ENCODE measurements around the gene CDH12. TPM values are rescaled to one million over a fixed set of nuclear protein-coding genes. Genes with fewer than 3 reads are reported as not detected.

The CDH12 gene
- total RNA-seq, 1 donor from 2014 or later, result 0.26 TPM

GRCh38 chr5:21931116-21931515, 922.0 kb downstream of the CDH12 start:
- TF ChIP-seq, protein P1, sequence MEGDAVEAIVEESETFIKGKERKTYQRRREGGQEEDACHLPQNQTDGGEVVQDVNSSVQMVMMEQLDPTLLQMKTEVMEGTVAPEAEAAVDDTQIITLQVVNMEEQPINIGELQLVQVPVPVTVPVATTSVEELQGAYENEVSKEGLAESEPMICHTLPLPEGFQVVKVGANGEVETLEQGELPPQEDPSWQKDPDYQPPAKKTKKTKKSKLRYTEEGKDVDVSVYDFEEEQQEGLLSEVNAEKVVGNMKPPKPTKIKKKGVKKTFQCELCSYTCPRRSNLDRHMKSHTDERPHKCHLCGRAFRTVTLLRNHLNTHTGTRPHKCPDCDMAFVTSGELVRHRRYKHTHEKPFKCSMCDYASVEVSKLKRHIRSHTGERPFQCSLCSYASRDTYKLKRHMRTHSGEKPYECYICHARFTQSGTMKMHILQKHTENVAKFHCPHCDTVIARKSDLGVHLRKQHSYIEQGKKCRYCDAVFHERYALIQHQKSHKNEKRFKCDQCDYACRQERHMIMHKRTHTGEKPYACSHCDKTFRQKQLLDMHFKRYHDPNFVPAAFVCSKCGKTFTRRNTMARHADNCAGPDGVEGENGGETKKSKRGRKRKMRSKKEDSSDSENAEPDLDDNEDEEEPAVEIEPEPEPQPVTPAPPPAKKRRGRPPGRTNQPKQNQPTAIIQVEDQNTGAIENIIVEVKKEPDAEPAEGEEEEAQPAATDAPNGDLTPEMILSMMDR (IDR thresholded peaks at IDR 0.05; ENCODE audit: unreplicated experiment), result no peak
- H3K27ac Mint-ChIP-seq (ENCODE audit: unreplicated experiment), result no peak overlapping the region
- DNase-seq (ENCODE audit: low spot score), result no peak
- no peaks in the 10 kb centered on the region for H3K27me3 Mint-ChIP-seq (ENCODE audit: unreplicated experiment)
- H3K9me3 Mint-ChIP-seq (ENCODE audit: unreplicated experiment), result no peaks in the 10 kb centered on the region
- H3K4me1 Mint-ChIP-seq (ENCODE audit: unreplicated experiment), result peaks cover 3% of the 10 kb centered on the region
- no peaks in the 10 kb centered on the region for H3K36me3 Mint-ChIP-seq (ENCODE audit: low read depth, unreplicated experiment)
- no peak overlapping the region for H3K4me3 Mint-ChIP-seq (ENCODE audit: unreplicated experiment)

DNA sequence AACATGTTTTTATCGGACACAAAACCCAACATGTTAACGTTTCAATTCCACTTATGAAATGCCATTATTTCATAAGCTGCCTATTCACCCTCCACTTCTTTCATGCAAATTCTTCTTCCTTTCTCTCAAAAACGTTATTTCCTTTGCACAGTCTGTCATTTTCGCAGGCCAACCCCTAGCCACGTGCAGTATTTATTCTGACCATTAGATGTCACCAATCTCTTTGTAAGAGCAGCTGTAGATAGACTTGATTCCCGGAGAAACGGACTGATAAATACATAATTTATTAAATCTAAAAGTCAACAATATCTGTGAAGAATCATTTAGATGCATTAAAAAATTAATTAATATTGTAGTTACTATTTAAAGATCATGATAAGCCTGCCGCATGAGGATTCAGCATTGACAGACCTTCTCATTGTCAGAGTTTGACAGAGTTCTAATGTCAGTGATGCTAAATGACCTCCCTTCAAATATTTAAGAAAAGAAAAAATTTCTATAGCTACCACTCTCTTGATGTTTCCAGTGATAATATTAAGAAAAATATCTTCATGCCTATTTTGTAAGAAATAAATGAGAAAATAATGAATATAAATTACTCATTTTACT, 933.6 kb downstream of the CDH12 start:
- H3K4me1 Mint-ChIP-seq (ENCODE audit: unreplicated experiment), result peaks cover 18% of the 10 kb centered on the region
- H3K9me3 Mint-ChIP-seq (ENCODE audit: unreplicated experiment), result no peaks in the 10 kb centered on the region
- peak; percentile 47 for DNase-seq (ENCODE audit: low spot score)
- TF ChIP-seq, protein P1 (IDR thresholded peaks at IDR 0.05; ENCODE audit: unreplicated experiment), result peak; percentile 61
- H3K27me3 Mint-ChIP-seq (ENCODE audit: unreplicated experiment), result no peaks in the 10 kb centered on the region
- H3K27ac Mint-ChIP-seq (ENCODE audit: unreplicated experiment), result no peak overlapping the region
- H3K4me3 Mint-ChIP-seq (ENCODE audit: unreplicated experiment), result no peak overlapping the region
- no peaks in the 10 kb centered on the region for H3K36me3 Mint-ChIP-seq (ENCODE audit: low read depth, unreplicated experiment)

GRCh38 chr5:21918451-21918850, 934.7 kb downstream of the CDH12 start:
- no peak overlapping the region for H3K27ac Mint-ChIP-seq (ENCODE audit: unreplicated experiment)

DNA sequence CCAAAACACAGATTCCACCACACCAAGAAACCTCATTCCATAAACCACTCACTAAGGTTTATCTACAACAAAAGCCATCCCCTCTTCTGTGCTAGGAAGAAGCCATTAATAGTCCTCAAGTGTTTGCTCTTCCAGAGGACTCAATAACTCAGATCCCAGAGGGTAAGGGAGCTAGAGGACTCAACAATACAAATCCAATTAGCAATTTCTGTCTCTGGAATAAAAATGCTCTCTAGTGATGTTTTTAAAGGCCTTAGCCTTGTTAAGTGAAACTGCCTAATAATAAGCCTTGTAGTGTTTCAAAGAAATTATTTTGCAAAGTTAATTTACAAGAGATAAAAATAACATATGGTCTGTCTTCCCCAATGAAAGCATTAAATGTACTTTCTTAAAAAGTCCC, 942.4 kb downstream of the CDH12 start:
- no peaks in the 10 kb centered on the region for H3K36me3 Mint-ChIP-seq (ENCODE audit: low read depth, unreplicated experiment)
- TF ChIP-seq, protein P1 (IDR thresholded peaks at IDR 0.05; ENCODE audit: unreplicated experiment), result no peak
- H3K4me1 Mint-ChIP-seq (ENCODE audit: unreplicated experiment), result peaks cover 11% of the 10 kb centered on the region
- H3K27ac Mint-ChIP-seq (ENCODE audit: unreplicated experiment), result no peak overlapping the region
- H3K9me3 Mint-ChIP-seq (ENCODE audit: unreplicated experiment), result no peaks in the 10 kb centered on the region
- no peak overlapping the region for H3K4me3 Mint-ChIP-seq (ENCODE audit: unreplicated experiment)
- no peak for DNase-seq (ENCODE audit: low spot score)
- H3K27me3 Mint-ChIP-seq (ENCODE audit: unreplicated experiment), result no peaks in the 10 kb centered on the region

More at GRCh38 chr5:21918451-21918850, 934.7 kb downstream of the CDH12 start:
- H3K4me1 Mint-ChIP-seq (ENCODE audit: unreplicated experiment), result peaks cover 18% of the 10 kb centered on the region
- H3K4me3 Mint-ChIP-seq (ENCODE audit: unreplicated experiment), result no peak overlapping the region
- H3K36me3 Mint-ChIP-seq (ENCODE audit: low read depth, unreplicated experiment), result no peaks in the 10 kb centered on the region
- TF ChIP-seq, protein P1 (IDR thresholded peaks at IDR 0.05; ENCODE audit: unreplicated experiment), result no peak
- no peaks in the 10 kb centered on the region for H3K9me3 Mint-ChIP-seq (ENCODE audit: unreplicated experiment)
- no peaks in the 10 kb centered on the region for H3K27me3 Mint-ChIP-seq (ENCODE audit: unreplicated experiment)
- DNase-seq (ENCODE audit: low spot score), result no peak

GRCh38 chr5:21895766-21896350, 957.3 kb downstream of the CDH12 start:
- Mint-ChIP-seq H3K27ac (ENCODE audit: unreplicated experiment) (no peak overlapping the region), H3K4me1 (ENCODE audit: unreplicated experiment) (peaks cover 14% of the 10 kb centered on the region), H3K36me3 (ENCODE audit: low read depth, unreplicated experiment) (no peaks in the 10 kb centered on the region)

More at GRCh38 chr5:21895766-21896350, 957.3 kb downstream of the CDH12 start:
- Mint-ChIP-seq H3K9me3 (ENCODE audit: unreplicated experiment) (no peaks in the 10 kb centered on the region), H3K27me3 (ENCODE audit: unreplicated experiment) (peaks cover 2% of the 10 kb centered on the region), H3K4me3 (ENCODE audit: unreplicated experiment) (no peak overlapping the region)
- DNase-seq (ENCODE audit: low spot score), result no peak
- TF ChIP-seq, protein P1 (IDR thresholded peaks at IDR 0.05; ENCODE audit: unreplicated experiment), result no peak

Data from endothelial cell (in vitro differentiated cells).